GM12878 (cell line): ENCODE data around the gene KLF15. TPM values are rescaled to one million over a fixed set of nuclear protein-coding genes. Genes with fewer than 3 reads are reported as not detected.

Source experiments
- ATAC-seq: fragments of 200-7000 bp; cut with Tn5 transposase; 3 replicates; pipeline ENCODE4 v1.9.1; 2020; ENCODE audit warnings: mild to moderate bottlenecking, moderate library complexity
- BruUV-seq: library from RNA; stranded (reverse); fragments of 400-500 nt; replicated peaks from 2 replicates; lab custom pipeline; 2021; lab: Mats Ljungman, UMichigan
- CTCF ChIA-PET: fragments of 300-600 bp; sonication (Branson Sonifier 250); formaldehyde crosslinking; extraction: SDS; loops from one replicate; lab custom pipeline; 2021; ENCODE audit warnings: inconsistent platforms; lab: Yijun Ruan, JAX
- POLR2A ChIA-PET: fragments of 350-600 bp; formaldehyde crosslinking; extraction: SDS; loops from one replicate; lab custom pipeline; 2021; ENCODE audit warnings: inconsistent platforms; lab: Charles Lee
- RAD21 ChIA-PET: fragments of 300-600 bp; sonication (Branson Sonifier 250); formaldehyde crosslinking; loops from one replicate; lab custom pipeline; 2023; ENCODE audit warnings: antibody characterized with exemption; ENCODE audit not compliant: unreplicated experiment; lab: Charles Lee
- SMC1A ChIA-PET: fragments of 300-600 bp; sonication (Branson Sonifier 250); formaldehyde crosslinking; loops from one replicate; lab custom pipeline; 2023; ENCODE audit not compliant: unreplicated experiment, uncharacterized antibody; lab: Charles Lee
- DNase-seq: peaks from one replicate; pipeline ENCODE4 v3.0.0-alpha.2; 2011; ENCODE audit warnings: low read depth, low spot score
- FAIRE-seq: peaks from 3 replicates; lab custom pipeline; 2011; peaks lifted over from hg19 to GRCh38; lab: Jason Lieb, UNC
- H2AFZ ChIP-seq: 2 replicates; pipeline ENCODE4 v1.6.0; 2011; ENCODE audit warnings: low read depth, low read length, control low read depth; ENCODE audit not compliant: control insufficient read depth
- H3K27ac ChIP-seq: 2 replicates; pipeline ENCODE4 v1.5.1; 2011; ENCODE audit warnings: control low read depth; ENCODE audit not compliant: control insufficient read depth, insufficient read depth
- H3K27me3 ChIP-seq, 2 experiments: replicated peaks in 1 of 2; 2 replicates each; pipeline versions ENCODE4 v1.6.0 to v1.6.1; 2011; ENCODE audit warnings: low read length in 1 of 2; ENCODE audit not compliant: control insufficient read depth in 2 of 2, insufficient read depth in 2 of 2
- H3K36me3 ChIP-seq, 2 experiments: 2 replicates each; pipeline ENCODE4 v1.5.1; 2011; ENCODE audit warnings: low read length in 1 of 2; ENCODE audit not compliant: control insufficient read depth in 2 of 2, insufficient read depth in 2 of 2
- H3K4me1 ChIP-seq: 2 replicates; pipeline ENCODE4 v1.6.1; 2011; ENCODE audit warnings: mild to moderate bottlenecking, low read length, moderate library complexity, mixed read lengths; ENCODE audit not compliant: control insufficient read depth, insufficient read depth
- H3K4me2 ChIP-seq: 2 replicates; pipeline ENCODE4 v1.6.0; 2011; ENCODE audit warnings: control low read depth; ENCODE audit not compliant: control insufficient read depth, insufficient read depth
- H3K4me3 ChIP-seq: fragments of 200-600 bp; sonication (generic); 2 replicates; pipeline ENCODE4 v1.5.1; 2016
- H3K79me2 ChIP-seq: 2 replicates; pipeline ENCODE4 v1.6.0; 2011; ENCODE audit warnings: low read length; ENCODE audit not compliant: control insufficient read depth, insufficient read depth
- H3K9ac ChIP-seq: 2 replicates; pipeline ENCODE4 v1.8.0; 2011; ENCODE audit warnings: low read length, control low read depth, mixed read lengths; ENCODE audit not compliant: control insufficient read depth, insufficient read depth
- H3K9me3 ChIP-seq: replicated peaks from 3 replicates; pipeline ENCODE4 v1.5.1; 2011; ENCODE audit warnings: mild to moderate bottlenecking, low read length; ENCODE audit not compliant: control insufficient read depth, insufficient read depth
- H4K20me1 ChIP-seq: 2 replicates; pipeline ENCODE4 v1.6.0; 2011; ENCODE audit not compliant: control insufficient read depth, insufficient read depth
- BMI1 ChIP-seq: fragments of 450-650 bp; IDR thresholded peaks from 2 replicates; pipeline ENCODE4 v1.6.1; 2016; ENCODE audit warnings: mild to moderate bottlenecking, moderate library complexity, borderline replicate concordance
- CEBPB ChIP-seq, 2 experiments: fragments of 150-350 bp in 1 of 2; IDR thresholded peaks; 2 replicates each; pipeline ENCODE4 v1.6.1; 2012 to 2014; ENCODE audit warnings: low read depth in 2 of 2, low read length in 2 of 2, borderline replicate concordance in 1 of 2, inconsistent platforms in 1 of 2
- CREB1 ChIP-seq: IDR thresholded peaks from 2 replicates; pipeline ENCODE4 v1.6.1; 2012; ENCODE audit warnings: low read depth, mild to moderate bottlenecking, inconsistent platforms
- HDAC2 ChIP-seq: fragments of 200-600 bp; sonication (generic); IDR thresholded peaks from 2 replicates; pipeline ENCODE4 v1.6.1; 2017
- KLF5 ChIP-seq: fragments of 450-650 bp; IDR thresholded peaks from 2 replicates; pipeline ENCODE4 v1.6.1; 2014; ENCODE audit warnings: mild to moderate bottlenecking; ENCODE audit not compliant: partially characterized antibody
- MEF2B ChIP-seq: fragments of 450-650 bp; IDR thresholded peaks from 2 replicates; pipeline ENCODE4 v1.6.1; 2018; ENCODE audit warnings: mild to moderate bottlenecking, moderate library complexity; ENCODE audit not compliant: partially characterized antibody, poor library complexity, severe bottlenecking
- MTA3 ChIP-seq: IDR thresholded peaks from 2 replicates; pipeline ENCODE4 v1.6.1; 2012; ENCODE audit warnings: low read length, inconsistent platforms, borderline replicate concordance
- NBN ChIP-seq: fragments of 450-650 bp; IDR thresholded peaks from 2 replicates; pipeline ENCODE4 v1.6.1; 2016
- NFYA ChIP-seq: IDR thresholded peaks from 2 replicates; pipeline ENCODE4 v1.6.1; 2011; ENCODE audit warnings: low read depth, mild to moderate bottlenecking, low read length, improper control_type of control experiment, borderline replicate concordance
- POLR2AphosphoS5 ChIP-seq: IDR thresholded peaks from 2 replicates; pipeline ENCODE4 v1.6.1; 2011; ENCODE audit warnings: mild to moderate bottlenecking, low read length, inconsistent platforms
- SIX5 ChIP-seq: IDR thresholded peaks from 2 replicates; pipeline ENCODE4 v1.6.1; 2011; ENCODE audit warnings: mild to moderate bottlenecking, low read depth, low read length, moderate library complexity; ENCODE audit not compliant: severe bottlenecking
- SREBF1 ChIP-seq: IDR thresholded peaks from 2 replicates; pipeline ENCODE4 v1.6.1; 2012; ENCODE audit warnings: mild to moderate bottlenecking, low read length
- TCF3 ChIP-seq: IDR thresholded peaks from 2 replicates; pipeline ENCODE4 v1.6.1; 2012; ENCODE audit warnings: low read depth, mild to moderate bottlenecking, low read length, borderline replicate concordance; ENCODE audit not compliant: insufficient read depth
- WGBS: methylation state at CpG from one replicate; pipeline ENCODE4 v1.1.6; 2016; ENCODE audit warnings: low lambda C conversion rate; ENCODE audit not compliant: insufficient replicate concordance, insufficient coverage; ENCODE audit errors: missing lambda C conversion rate; 5-methylcytosine and 5-hydroxymethylcytosine counted together
- in situ Hi-C: fragments of 300-500 bp; cut with MboI; formaldehyde crosslinking; loops from 9 replicates; pipeline ENCODE4 v1.14.3; 2018; ENCODE audit warnings: mixed read lengths
- intact Hi-C: fragments of 100-400 bp; cut with micrococcal nuclease; formaldehyde crosslinking; loops from one replicate; pipeline ENCODE4 v1.14.2; 2022; ENCODE audit not compliant: unreplicated experiment
- polyA plus RNA-seq, 11 experiments: library from polyadenylated mRNA; depleted of rRNA in 4 of 11; unstranded in 6 of 11; stranded (reverse) in 5 of 11; fragments of >200 nt; fragmentation: Nextera tagmentation in 4 of 11; fragmentation: Illumina TruSeq in 1 of 11; extraction: Ambion mirVana in 4 of 11; extraction: Trizol in 1 of 11; gene quantifications; 1 replicate in 1 of 11; 2 replicates in 10 of 11; pipeline versions ENCODE4 v1.2.1 to v1.2.3, GENCODE V29; 2011 to 2016; ENCODE audit warnings: inconsistent platforms in 2 of 11, missing spikeins in 2 of 11, low read depth in 1 of 11
- total RNA-seq, 4 experiments: library from RNA; depleted of rRNA in 3 of 4; stranded (reverse); fragments of >200 nt in 3 of 4; fragmentation: Illumina TruSeq in 1 of 4; extraction: Trizol in 1 of 4; gene quantifications; 2 replicates each; pipeline versions ENCODE4 v1.2.1 to v1.2.3, GENCODE V29; 2013 to 2021
- TF ChIP-seq, protein P1 (sequence below): fragments of 450-650 bp; IDR thresholded peaks from 2 replicates; pipeline ENCODE4 v1.6.1; 2017; ENCODE audit warnings: mild to moderate bottlenecking, moderate library complexity
- TF ChIP-seq, protein P2 (sequence below): IDR thresholded peaks from 2 replicates; pipeline ENCODE4 v1.6.1; 2012; ENCODE audit warnings: low read length, inconsistent platforms
- TF ChIP-seq, protein P3 (sequence below): fragments of 450-650 bp; IDR thresholded peaks from 2 replicates; pipeline ENCODE4 v1.6.1; 2017; ENCODE audit warnings: mild to moderate bottlenecking, low read depth, inconsistent platforms; ENCODE audit not compliant: poor library complexity, severe bottlenecking

The KLF15 gene
- total and polyA plus RNA-seq, 10 of the 15 experiments (the other 5 are each of a cell fraction or from before 2014, with no cell fraction given) = 0.15 TPM; not detected in 9

DNA sequence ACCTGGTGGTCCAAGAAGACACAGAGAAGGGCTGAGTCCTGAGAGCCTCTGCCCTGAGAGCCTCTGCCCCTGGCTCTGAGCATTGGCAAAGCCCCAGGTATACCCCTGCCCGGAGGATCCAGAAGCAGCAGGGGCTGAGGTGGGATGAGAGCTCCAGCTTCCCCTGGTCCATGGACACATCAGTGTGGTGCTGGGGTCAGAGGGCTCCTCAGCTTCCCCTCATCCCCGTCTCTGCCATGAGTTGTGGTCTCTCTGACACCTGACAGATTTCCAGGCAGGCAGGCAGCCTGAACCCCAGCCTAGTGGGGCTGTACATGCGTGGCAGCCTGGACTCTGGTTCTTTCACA, 3.5 kb upstream of the KLF15 start (continued):
- TF ChIP-seq, protein P1, sequence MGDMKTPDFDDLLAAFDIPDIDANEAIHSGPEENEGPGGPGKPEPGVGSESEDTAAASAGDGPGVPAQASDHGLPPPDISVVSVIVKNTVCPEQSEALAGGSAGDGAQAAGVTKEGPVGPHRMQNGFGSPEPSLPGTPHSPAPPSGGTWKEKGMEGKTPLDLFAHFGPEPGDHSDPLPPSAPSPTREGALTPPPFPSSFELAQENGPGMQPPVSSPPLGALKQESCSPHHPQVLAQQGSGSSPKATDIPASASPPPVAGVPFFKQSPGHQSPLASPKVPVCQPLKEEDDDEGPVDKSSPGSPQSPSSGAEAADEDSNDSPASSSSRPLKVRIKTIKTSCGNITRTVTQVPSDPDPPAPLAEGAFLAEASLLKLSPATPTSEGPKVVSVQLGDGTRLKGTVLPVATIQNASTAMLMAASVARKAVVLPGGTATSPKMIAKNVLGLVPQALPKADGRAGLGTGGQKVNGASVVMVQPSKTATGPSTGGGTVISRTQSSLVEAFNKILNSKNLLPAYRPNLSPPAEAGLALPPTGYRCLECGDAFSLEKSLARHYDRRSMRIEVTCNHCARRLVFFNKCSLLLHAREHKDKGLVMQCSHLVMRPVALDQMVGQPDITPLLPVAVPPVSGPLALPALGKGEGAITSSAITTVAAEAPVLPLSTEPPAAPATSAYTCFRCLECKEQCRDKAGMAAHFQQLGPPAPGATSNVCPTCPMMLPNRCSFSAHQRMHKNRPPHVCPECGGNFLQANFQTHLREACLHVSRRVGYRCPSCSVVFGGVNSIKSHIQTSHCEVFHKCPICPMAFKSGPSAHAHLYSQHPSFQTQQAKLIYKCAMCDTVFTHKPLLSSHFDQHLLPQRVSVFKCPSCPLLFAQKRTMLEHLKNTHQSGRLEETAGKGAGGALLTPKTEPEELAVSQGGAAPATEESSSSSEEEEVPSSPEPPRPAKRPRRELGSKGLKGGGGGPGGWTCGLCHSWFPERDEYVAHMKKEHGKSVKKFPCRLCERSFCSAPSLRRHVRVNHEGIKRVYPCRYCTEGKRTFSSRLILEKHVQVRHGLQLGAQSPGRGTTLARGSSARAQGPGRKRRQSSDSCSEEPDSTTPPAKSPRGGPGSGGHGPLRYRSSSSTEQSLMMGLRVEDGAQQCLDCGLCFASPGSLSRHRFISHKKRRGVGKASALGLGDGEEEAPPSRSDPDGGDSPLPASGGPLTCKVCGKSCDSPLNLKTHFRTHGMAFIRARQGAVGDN = no peak

DNA sequence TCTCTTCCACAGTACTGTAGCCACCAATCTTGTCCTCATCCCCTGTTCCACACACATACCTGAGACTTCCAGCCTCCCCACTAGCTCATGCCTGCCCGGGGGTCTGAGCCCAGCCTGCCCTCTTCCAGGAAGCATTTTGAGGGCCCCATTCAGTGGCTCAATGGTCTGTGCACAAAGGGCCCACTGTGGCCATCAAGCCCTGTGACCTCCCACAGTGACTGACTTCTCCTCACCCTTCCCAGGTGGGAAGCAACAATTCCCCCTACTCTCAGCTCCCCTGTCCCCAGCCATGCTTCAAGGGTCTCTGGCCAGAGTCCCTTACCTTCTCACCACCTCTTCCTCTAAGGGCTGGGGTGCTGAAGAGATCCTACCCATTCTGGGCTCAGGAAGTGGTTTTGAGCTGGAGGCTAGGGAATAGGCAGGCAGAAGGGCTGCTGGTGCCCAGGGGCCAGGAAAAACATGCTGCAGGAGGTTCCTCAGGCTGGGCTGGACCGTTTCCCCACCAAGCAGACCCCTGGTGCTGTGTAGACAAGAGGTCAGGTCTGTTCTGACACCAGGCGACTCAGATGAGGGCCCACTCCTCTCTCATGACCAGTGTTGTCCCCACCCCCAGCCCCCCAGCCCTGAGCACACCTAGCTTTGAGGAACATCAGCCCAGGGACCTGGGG, 3.0 kb upstream of the KLF15 start:
- H3K9me3 ChIP-seq = no peaks in the 10 kb centered on the region
- H3K79me2 ChIP-seq = no peaks in the 10 kb centered on the region
- no peak for DNase-seq
- BruUV-seq = no TSS peak
- no peak overlapping the region for H3K9ac ChIP-seq
- H3K4me1 ChIP-seq = no peaks in the 10 kb centered on the region
- no peak overlapping the region for H3K4me3 ChIP-seq
- intact Hi-C loops (no loop called here), in situ Hi-C loops (no loop called here)
- H4K20me1 ChIP-seq = no peaks in the 10 kb centered on the region
- 0% methylated on average over 3 of the region's 3 CpGs for WGBS
- no peak for FAIRE-seq
- ChIA-PET POLR2A (no interaction called here), SMC1A (no interaction called here), CTCF (interaction anchor here (0.6 kb wide), 1 partner anchor 116 kb away, joined by 3 read pairs; no protein-coding TSS in a partner anchor), RAD21 (no interaction called here)
- no peak overlapping the region for H3K27ac ChIP-seq
- H3K36me3 ChIP-seq = no peaks in the 10 kb centered on the region
- no peak overlapping the region for H2AFZ ChIP-seq
- no peak overlapping the region for H3K4me2 ChIP-seq
- no peak for ATAC-seq
- peaks cover 12 to 23% of the 10 kb centered on the region in 2 experiments for H3K27me3 ChIP-seq
- TF ChIP-seq BMI1 (no peak), SIX5 (no peak), KLF5 (no peak), CREB1 (no peak), MEF2B (no peak), TCF3 (no peak), POLR2AphosphoS5 (no peak), NBN (no peak), HDAC2 (no peak), CEBPB (IDR thresholded peaks at IDR 0.05; ENCODE audit: borderline replicate concordance in 1 of 2, low read depth in 2 of 2, low read length in 2 of 2) (no peak), MTA3 (no peak), SREBF1 (no peak), NFYA (no peak)
- TF ChIP-seq, protein P2, sequence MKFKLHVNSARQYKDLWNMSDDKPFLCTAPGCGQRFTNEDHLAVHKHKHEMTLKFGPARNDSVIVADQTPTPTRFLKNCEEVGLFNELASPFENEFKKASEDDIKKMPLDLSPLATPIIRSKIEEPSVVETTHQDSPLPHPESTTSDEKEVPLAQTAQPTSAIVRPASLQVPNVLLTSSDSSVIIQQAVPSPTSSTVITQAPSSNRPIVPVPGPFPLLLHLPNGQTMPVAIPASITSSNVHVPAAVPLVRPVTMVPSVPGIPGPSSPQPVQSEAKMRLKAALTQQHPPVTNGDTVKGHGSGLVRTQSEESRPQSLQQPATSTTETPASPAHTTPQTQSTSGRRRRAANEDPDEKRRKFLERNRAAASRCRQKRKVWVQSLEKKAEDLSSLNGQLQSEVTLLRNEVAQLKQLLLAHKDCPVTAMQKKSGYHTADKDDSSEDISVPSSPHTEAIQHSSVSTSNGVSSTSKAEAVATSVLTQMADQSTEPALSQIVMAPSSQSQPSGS = no peak
- TF ChIP-seq, protein P3, sequence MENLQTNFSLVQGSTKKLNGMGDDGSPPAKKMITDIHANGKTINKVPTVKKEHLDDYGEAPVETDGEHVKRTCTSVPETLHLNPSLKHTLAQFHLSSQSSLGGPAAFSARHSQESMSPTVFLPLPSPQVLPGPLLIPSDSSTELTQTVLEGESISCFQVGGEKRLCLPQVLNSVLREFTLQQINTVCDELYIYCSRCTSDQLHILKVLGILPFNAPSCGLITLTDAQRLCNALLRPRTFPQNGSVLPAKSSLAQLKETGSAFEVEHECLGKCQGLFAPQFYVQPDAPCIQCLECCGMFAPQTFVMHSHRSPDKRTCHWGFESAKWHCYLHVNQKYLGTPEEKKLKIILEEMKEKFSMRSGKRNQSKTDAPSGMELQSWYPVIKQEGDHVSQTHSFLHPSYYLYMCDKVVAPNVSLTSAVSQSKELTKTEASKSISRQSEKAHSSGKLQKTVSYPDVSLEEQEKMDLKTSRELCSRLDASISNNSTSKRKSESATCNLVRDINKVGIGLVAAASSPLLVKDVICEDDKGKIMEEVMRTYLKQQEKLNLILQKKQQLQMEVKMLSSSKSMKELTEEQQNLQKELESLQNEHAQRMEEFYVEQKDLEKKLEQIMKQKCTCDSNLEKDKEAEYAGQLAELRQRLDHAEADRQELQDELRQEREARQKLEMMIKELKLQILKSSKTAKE = no peak
